ENCODE results near the gene SETD1B.

The SETD1B gene

GRCh38 chr12:121810234-121810817, 6.5 kb downstream of the SETD1B start:
- Histone ChIP-seq H3K4me3 (ENCODE audit: low read length) (peak overlapping the region; percentile 78; the same call in 1 of the 2 replicates), H4K20me1 (ENCODE audit: control insufficient read depth, insufficient read depth, low read depth, low read length) (peaks cover 29% of the 10 kb centered on the region), H3F3A (ENCODE audit: control insufficient read depth, insufficient read depth) (peaks cover 12% of the 10 kb centered on the region), H3K4me1 (ENCODE audit: control insufficient read depth, low read length) (peaks cover 52% of the 10 kb centered on the region), H3K79me2 (ENCODE audit: control insufficient read depth, low read length) (peaks cover 77% of the 10 kb centered on the region), H3K4me2 (ENCODE audit: low read length) (peak overlapping the region; percentile 84), H3K27me3 (ENCODE audit: control insufficient read depth, low read length) (no peaks in the 10 kb centered on the region), H3K9me2 (replicated peaks; ENCODE audit: control insufficient read depth, low read length) (no peaks in the 10 kb centered on the region), H3K36me3 (ENCODE audit: control insufficient read depth, low read length) (peaks cover 91% of the 10 kb centered on the region), H3K27ac (ENCODE audit: low read depth, low read length) (no peak overlapping the region), H3K9me3 (ENCODE audit: control insufficient read depth, insufficient read depth, low read length) (no peaks in the 10 kb centered on the region)
- TF ChIP-seq CTCF (IDR thresholded peaks at IDR 0.05; ENCODE audit: low read depth, low read length, poor library complexity, severe bottlenecking) (no peak), EZH2phosphoT487 (IDR thresholded peaks at IDR 0.05; ENCODE audit: borderline replicate concordance, low read length) (no peak)

- peaks cover 12% of the 10 kb centered on the region for H3F3A ChIP-seq (ENCODE audit: control insufficient read depth, insufficient read depth)
- peaks cover 92% of the 10 kb centered on the region for H3K36me3 ChIP-seq (ENCODE audit: control insufficient read depth, low read length)
- peak overlapping the region; percentile 19; the same call in 1 of the 2 replicates for H3K27ac ChIP-seq (ENCODE audit: low read depth, low read length)
- TF ChIP-seq CTCF (IDR thresholded peaks at IDR 0.05; ENCODE audit: low read depth, low read length, poor library complexity, severe bottlenecking) = no peak
- no peak for TF ChIP-seq EZH2phosphoT487 (IDR thresholded peaks at IDR 0.05; ENCODE audit: borderline replicate concordance, low read length)
- H3K9me3 ChIP-seq (ENCODE audit: control insufficient read depth, insufficient read depth, low read length) = no peaks in the 10 kb centered on the region
- H3K4me3 ChIP-seq (ENCODE audit: low read length) = peak overlapping the region; percentile 78
- H3K79me2 ChIP-seq (ENCODE audit: control insufficient read depth, low read length) = peaks cover 72% of the 10 kb centered on the region
- H3K9me2 ChIP-seq (replicated peaks; ENCODE audit: control insufficient read depth, low read length) = no peaks in the 10 kb centered on the region
- H3K4me2 ChIP-seq (ENCODE audit: low read length) = peak overlapping the region; percentile 84
- no peaks in the 10 kb centered on the region for H3K27me3 ChIP-seq (ENCODE audit: control insufficient read depth, low read length)
- H4K20me1 ChIP-seq (ENCODE audit: control insufficient read depth, insufficient read depth, low read depth, low read length) = peaks cover 28% of the 10 kb centered on the region
- peaks cover 49% of the 10 kb centered on the region for H3K4me1 ChIP-seq (ENCODE audit: control insufficient read depth, low read length)
These were observed 7.1 kb downstream of the SETD1B start for GRCh38 chr12:121810833-121811433.

GRCh38 chr12:121811434-121812319, 7.9 kb downstream of the SETD1B start:
- peaks cover 64% of the 10 kb centered on the region for H3K79me2 ChIP-seq (ENCODE audit: control insufficient read depth, low read length)
- H3F3A ChIP-seq (ENCODE audit: control insufficient read depth, insufficient read depth) = peaks cover 12% of the 10 kb centered on the region
- H3K27me3 ChIP-seq (ENCODE audit: control insufficient read depth, low read length) = no peaks in the 10 kb centered on the region
- H3K4me2 ChIP-seq (ENCODE audit: low read length) = peak overlapping the region; percentile 84
- H3K4me1 ChIP-seq (ENCODE audit: control insufficient read depth, low read length) = peaks cover 42% of the 10 kb centered on the region
- no peaks in the 10 kb centered on the region for H3K9me3 ChIP-seq (ENCODE audit: control insufficient read depth, insufficient read depth, low read length)
- no peaks in the 10 kb centered on the region for H3K9me2 ChIP-seq (replicated peaks; ENCODE audit: control insufficient read depth, low read length)
- peak overlapping the region; percentile 78 for H3K4me3 ChIP-seq (ENCODE audit: low read length)
- H3K36me3 ChIP-seq (ENCODE audit: control insufficient read depth, low read length) = peaks cover 92% of the 10 kb centered on the region
- H3K27ac ChIP-seq (ENCODE audit: low read depth, low read length) = peak overlapping the region; percentile 19; the same call in 1 of the 2 replicates
- H4K20me1 ChIP-seq (ENCODE audit: control insufficient read depth, insufficient read depth, low read depth, low read length) = peaks cover 21% of the 10 kb centered on the region
- TF ChIP-seq EZH2phosphoT487 (IDR thresholded peaks at IDR 0.05; ENCODE audit: borderline replicate concordance, low read length) = no peak
- peak; percentile 95 for TF ChIP-seq CTCF (IDR thresholded peaks at IDR 0.05; ENCODE audit: low read depth, low read length, poor library complexity, severe bottlenecking)

All from DOHH2 (cell line).